Parathyroid adenoma (tissue), 2 donors: Measurements from ENCODE around the gene SEM1.

Experiments used
- H2AFZ ChIP-seq: fragments of 300-600 bp; sonication (generic); one replicate; pipeline ENCODE4 v1.7.0; 2017; ENCODE audit warnings: antibody characterized with exemption, mild to moderate bottlenecking
- H3K27ac ChIP-seq: fragments of 300-600 bp; sonication (generic); one replicate; pipeline ENCODE4 v1.7.0; 2017
- H3K27me3 ChIP-seq: fragments of 300-600 bp; sonication (generic); one replicate; pipeline ENCODE4 v1.7.0; 2017; ENCODE audit warnings: low read length; ENCODE audit not compliant: control insufficient read depth, insufficient read depth
- H3K36me3 ChIP-seq: fragments of 300-600 bp; sonication (generic); one replicate; pipeline ENCODE4 v1.7.0; 2017; ENCODE audit warnings: low read length; ENCODE audit not compliant: control insufficient read depth, insufficient read depth
- H3K4me1 ChIP-seq: fragments of 300-600 bp; sonication (generic); one replicate; pipeline ENCODE4 v1.7.0; 2017; ENCODE audit warnings: control low read depth
- H3K4me2 ChIP-seq: fragments of 300-600 bp; sonication (generic); one replicate; pipeline ENCODE4 v1.7.0; 2017; ENCODE audit warnings: low read length
- H3K4me3 ChIP-seq: fragments of 300-600 bp; sonication (generic); one replicate; pipeline ENCODE4 v1.7.0; 2017; ENCODE audit warnings: low read depth, low read length
- H3K79me2 ChIP-seq: fragments of 300-600 bp; sonication (generic); one replicate; pipeline ENCODE4 v1.7.0; 2017; ENCODE audit warnings: control low read depth
- H3K9ac ChIP-seq: fragments of 300-600 bp; sonication (generic); one replicate; pipeline ENCODE4 v1.7.0; 2017; ENCODE audit warnings: mild to moderate bottlenecking
- H3K9me3 ChIP-seq: fragments of 300-600 bp; sonication (generic); one replicate; pipeline ENCODE4 v1.7.0; 2017; ENCODE audit warnings: low read length; ENCODE audit not compliant: control insufficient read depth
- TF ChIP-seq, protein P1 (sequence below): fragments of 300-600 bp; sonication (generic); IDR thresholded peaks from one replicate; pipeline ENCODE4 v1.7.0; 2017; ENCODE audit warnings: antibody characterized with exemption, mild to moderate bottlenecking
- donor health status: primary hyperparathyroidism.

SEM1 gene

DNA sequence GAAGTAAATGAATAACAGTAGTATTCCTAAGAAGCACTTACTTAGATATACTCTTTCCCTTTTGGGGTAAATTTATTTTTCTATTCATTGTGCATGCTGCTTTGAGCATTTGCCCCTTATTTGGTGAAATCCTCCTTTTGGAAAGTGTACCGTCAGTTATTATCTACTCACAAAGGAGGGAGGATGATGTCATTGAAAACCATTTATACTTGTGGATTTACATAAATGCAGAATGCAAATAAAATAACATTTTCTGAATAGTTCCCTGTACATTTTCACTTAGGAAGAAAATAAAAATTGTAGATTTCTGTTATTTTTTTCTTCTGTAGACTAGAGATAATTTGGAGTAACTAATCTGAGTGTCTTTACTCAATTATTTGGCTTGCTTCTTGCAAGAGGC, 29.5 kb upstream of the SEM1 start:
- no peak overlapping the region for H3K27ac ChIP-seq
- TF ChIP-seq, protein P1, sequence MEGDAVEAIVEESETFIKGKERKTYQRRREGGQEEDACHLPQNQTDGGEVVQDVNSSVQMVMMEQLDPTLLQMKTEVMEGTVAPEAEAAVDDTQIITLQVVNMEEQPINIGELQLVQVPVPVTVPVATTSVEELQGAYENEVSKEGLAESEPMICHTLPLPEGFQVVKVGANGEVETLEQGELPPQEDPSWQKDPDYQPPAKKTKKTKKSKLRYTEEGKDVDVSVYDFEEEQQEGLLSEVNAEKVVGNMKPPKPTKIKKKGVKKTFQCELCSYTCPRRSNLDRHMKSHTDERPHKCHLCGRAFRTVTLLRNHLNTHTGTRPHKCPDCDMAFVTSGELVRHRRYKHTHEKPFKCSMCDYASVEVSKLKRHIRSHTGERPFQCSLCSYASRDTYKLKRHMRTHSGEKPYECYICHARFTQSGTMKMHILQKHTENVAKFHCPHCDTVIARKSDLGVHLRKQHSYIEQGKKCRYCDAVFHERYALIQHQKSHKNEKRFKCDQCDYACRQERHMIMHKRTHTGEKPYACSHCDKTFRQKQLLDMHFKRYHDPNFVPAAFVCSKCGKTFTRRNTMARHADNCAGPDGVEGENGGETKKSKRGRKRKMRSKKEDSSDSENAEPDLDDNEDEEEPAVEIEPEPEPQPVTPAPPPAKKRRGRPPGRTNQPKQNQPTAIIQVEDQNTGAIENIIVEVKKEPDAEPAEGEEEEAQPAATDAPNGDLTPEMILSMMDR = no peak
- no peaks in the 10 kb centered on the region for H3K9me3 ChIP-seq
- H3K4me2 ChIP-seq = no peak overlapping the region
- no peaks in the 10 kb centered on the region for H3K4me1 ChIP-seq
- H2AFZ ChIP-seq = no peak overlapping the region
- no peaks in the 10 kb centered on the region for H3K36me3 ChIP-seq
- H3K4me3 ChIP-seq = no peak overlapping the region
- H3K27me3 ChIP-seq = no peaks in the 10 kb centered on the region
- H3K79me2 ChIP-seq = no peaks in the 10 kb centered on the region
- H3K9ac ChIP-seq = no peak overlapping the region

DNA sequence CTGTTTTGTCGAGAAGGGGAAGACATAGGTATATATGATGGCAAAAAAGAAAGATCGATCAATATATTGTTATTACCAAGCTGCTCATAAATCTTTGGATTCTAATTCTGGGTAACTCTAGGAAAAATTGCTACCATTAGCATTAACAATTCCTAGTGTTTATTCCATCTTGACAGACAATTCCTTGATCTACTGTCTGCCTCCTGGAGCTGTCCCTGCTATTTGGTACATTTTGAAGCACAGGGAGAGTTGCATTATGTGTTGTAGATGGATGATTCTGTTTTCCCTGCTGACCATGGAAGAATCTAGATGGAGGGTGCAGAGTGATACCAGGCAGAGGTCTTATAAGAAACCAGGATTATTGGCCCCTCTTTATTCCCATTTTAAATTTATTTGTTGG, 29.1 kb upstream of the SEM1 start:
- Histone ChIP-seq H3K36me3 (no peaks in the 10 kb centered on the region), H3K4me3 (no peak overlapping the region), H3K9ac (no peak overlapping the region), H3K4me1 (no peaks in the 10 kb centered on the region), H3K27ac (no peak overlapping the region), H2AFZ (no peak overlapping the region), H3K9me3 (no peaks in the 10 kb centered on the region), H3K79me2 (no peaks in the 10 kb centered on the region), H3K4me2 (no peak overlapping the region), H3K27me3 (no peaks in the 10 kb centered on the region)
- TF ChIP-seq, protein P1 = no peak

DNA sequence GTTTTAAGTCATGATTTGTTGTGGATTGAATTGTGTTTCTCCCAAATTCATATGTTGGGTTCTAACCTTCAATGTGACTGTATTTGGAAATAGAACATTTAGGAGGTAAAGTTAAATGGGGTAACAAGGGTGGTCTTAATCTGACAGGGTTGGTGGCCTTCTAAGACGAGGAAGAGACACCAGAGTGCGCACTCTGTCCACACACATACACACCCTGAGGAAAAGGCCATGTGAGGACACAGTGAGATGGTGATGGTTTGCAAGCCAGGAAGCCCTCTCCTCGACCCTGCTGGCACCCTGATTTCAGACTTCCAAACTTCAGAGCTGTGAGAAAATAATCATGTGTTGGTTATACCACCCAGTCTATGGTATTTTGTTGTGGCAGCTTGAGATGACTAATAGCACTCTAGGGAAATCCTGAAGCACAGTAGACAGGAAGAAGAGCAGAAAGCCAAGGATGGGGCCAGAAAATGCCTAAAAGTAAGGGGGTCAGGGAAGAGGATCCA, 28.0 kb upstream of the SEM1 start:
- Histone ChIP-seq H3K27ac (no peak overlapping the region), H3K9ac (no peak overlapping the region), H3K79me2 (no peaks in the 10 kb centered on the region), H3K27me3 (no peaks in the 10 kb centered on the region), H3K9me3 (no peaks in the 10 kb centered on the region), H2AFZ (no peak overlapping the region), H3K4me2 (no peak overlapping the region), H3K36me3 (no peaks in the 10 kb centered on the region), H3K4me3 (no peak overlapping the region), H3K4me1 (no peaks in the 10 kb centered on the region)
- TF ChIP-seq, protein P1 = no peak

DNA sequence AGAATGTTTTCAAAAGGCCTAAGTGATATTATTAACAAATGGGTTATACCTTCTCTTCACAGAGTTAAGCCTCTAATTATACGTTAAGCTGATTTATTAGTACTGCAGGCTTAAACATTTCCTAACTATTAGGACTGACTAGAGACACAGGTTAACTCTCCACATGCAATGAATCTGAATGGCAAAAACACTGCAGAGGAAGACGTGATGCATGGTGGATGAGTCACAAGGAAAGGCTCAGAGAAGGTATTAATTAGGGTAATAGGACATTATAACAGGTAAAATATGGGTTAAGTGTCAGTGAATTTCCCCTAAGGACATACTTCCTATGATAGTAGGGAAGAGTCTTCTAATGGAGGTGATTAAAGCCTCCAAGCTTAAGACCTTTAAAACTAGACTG, 24.7 kb upstream of the SEM1 start:
- no peaks in the 10 kb centered on the region for H3K36me3 ChIP-seq
- no peak overlapping the region for H3K27ac ChIP-seq
- no peak overlapping the region for H3K4me3 ChIP-seq
- H3K9me3 ChIP-seq = no peaks in the 10 kb centered on the region
- no peak overlapping the region for H3K9ac ChIP-seq
- H2AFZ ChIP-seq = no peak overlapping the region
- no peaks in the 10 kb centered on the region for H3K27me3 ChIP-seq
- H3K4me2 ChIP-seq = no peak overlapping the region
- TF ChIP-seq, protein P1 = no peak
- no peaks in the 10 kb centered on the region for H3K4me1 ChIP-seq
- no peaks in the 10 kb centered on the region for H3K79me2 ChIP-seq

DNA sequence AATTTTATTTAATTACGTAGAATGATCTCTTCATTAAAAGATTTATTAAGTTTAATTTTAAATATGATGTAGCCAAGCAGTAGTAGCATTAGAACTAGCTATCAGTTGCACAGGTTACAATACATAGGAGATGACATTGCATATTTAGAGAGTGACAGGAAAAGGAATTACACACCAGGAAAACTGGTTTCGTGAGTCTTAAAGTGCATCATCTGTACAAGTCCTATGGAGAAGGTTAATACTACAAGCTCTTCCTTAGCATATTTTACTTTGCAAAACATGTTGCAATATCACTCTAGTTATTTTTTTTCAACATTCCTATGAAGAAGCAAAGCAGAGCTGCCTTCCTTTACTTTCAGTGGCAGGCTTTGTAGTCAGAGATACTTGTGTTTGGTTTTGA, 20.2 kb upstream of the SEM1 start:
- Histone ChIP-seq H3K27me3 (no peaks in the 10 kb centered on the region), H3K27ac (no peak overlapping the region), H3K4me1 (no peaks in the 10 kb centered on the region), H3K9ac (no peak overlapping the region), H3K4me2 (no peak overlapping the region), H3K36me3 (no peaks in the 10 kb centered on the region), H3K9me3 (no peaks in the 10 kb centered on the region), H2AFZ (no peak overlapping the region), H3K79me2 (no peaks in the 10 kb centered on the region), H3K4me3 (no peak overlapping the region)
- TF ChIP-seq, protein P1 = no peak
